H1 (cell line): ENCODE results near the gene POU5F1. TPM values are rescaled to one million over a fixed set of nuclear protein-coding genes. Genes with fewer than 3 reads are reported as not detected.

Experiments used
- CTCF ChIA-PET: fragments of 300-600 bp; sonication (Branson Sonifier 250); formaldehyde crosslinking; loops from one replicate; lab custom pipeline; 2021; ENCODE audit not compliant: partially characterized antibody; lab: Charles Lee
- POLR2A ChIA-PET: fragments of 300-600 bp; sonication (Branson Sonifier 250); formaldehyde crosslinking; loops from one replicate; lab custom pipeline; 2021; ENCODE audit warnings: inconsistent platforms; ENCODE audit not compliant: partially characterized antibody; lab: Charles Lee
- DNase-seq, 2 experiments: peaks; one replicate each; pipeline versions ENCODE4 v3.0.0 to v3.0.0-alpha.2; 2010 to 2022; ENCODE audit warnings: low spot score in 2 of 2, low read depth in 1 of 2, mixed read lengths in 1 of 2
- FAIRE-seq: peaks from 2 replicates; lab custom pipeline; 2011; peaks lifted over from hg19 to GRCh38; lab: Jason Lieb, UNC
- H2AFZ ChIP-seq: 2 replicates; pipeline ENCODE4 v1.8.1; 2012; ENCODE audit warnings: low read length, inconsistent platforms
- H2AK5ac ChIP-seq: 2 replicates; pipeline ENCODE4 v1.6.1; 2013; ENCODE audit warnings: low read depth, low read length
- H2BK120ac ChIP-seq: replicated peaks from 2 replicates; pipeline ENCODE3; 2013; ENCODE audit warnings: low read depth, low read length, inconsistent platforms
- H2BK12ac ChIP-seq: 2 replicates; pipeline ENCODE4 v1.6.1; 2013; ENCODE audit warnings: low read depth, low read length
- H2BK15ac ChIP-seq: 2 replicates; pipeline ENCODE4 v1.6.1; 2013; ENCODE audit warnings: low read length
- H2BK20ac ChIP-seq: 2 replicates; pipeline ENCODE4 v1.6.1; 2013; ENCODE audit warnings: low read length
- H2BK5ac ChIP-seq: 2 replicates; pipeline ENCODE4 v1.6.1; 2013; ENCODE audit warnings: low read depth, low read length
- H3K14ac ChIP-seq: 2 replicates; pipeline ENCODE4 v1.6.1; 2013; ENCODE audit warnings: inconsistent platforms; ENCODE audit not compliant: insufficient read length
- H3K18ac ChIP-seq: 2 replicates; pipeline ENCODE4 v1.6.1; 2013; ENCODE audit warnings: low read length; ENCODE audit errors: extremely low read depth
- H3K23ac ChIP-seq: 2 replicates; pipeline ENCODE4 v1.6.1; 2013; ENCODE audit warnings: inconsistent platforms; ENCODE audit not compliant: insufficient read length
- H3K23me2 ChIP-seq: 2 replicates; pipeline ENCODE4 v1.6.1; 2013; ENCODE audit warnings: low read depth, low read length
- H3K27ac ChIP-seq: 2 replicates; pipeline ENCODE4 v1.6.1; 2011; ENCODE audit warnings: low read depth, low read length, inconsistent platforms
- H3K27me3 ChIP-seq, 4 experiments: replicated peaks in 1 of 4; 1 replicate in 1 of 4; 2 replicates in 3 of 4; pipeline versions ENCODE4 v1.6.1 to v1.8.1; 2011 to 2013; ENCODE audit warnings: low read length in 3 of 4, mild to moderate bottlenecking in 3 of 4, inconsistent platforms in 2 of 4, mixed read lengths in 2 of 4, moderate library complexity in 1 of 4; ENCODE audit not compliant: control insufficient read depth in 3 of 4, insufficient read depth in 3 of 4; ENCODE audit errors: extremely low read depth in 1 of 4
- H3K36me3 ChIP-seq, 4 experiments: 2 replicates each; pipeline versions ENCODE4 v1.6.1 to v1.8.1; 2011 to 2013; ENCODE audit warnings: mild to moderate bottlenecking in 4 of 4, low read length in 3 of 4, moderate library complexity in 2 of 4, control low read depth in 1 of 4, inconsistent platforms in 1 of 4; ENCODE audit not compliant: insufficient read depth in 4 of 4, control insufficient read depth in 2 of 4
- H3K4ac ChIP-seq: replicated peaks from 2 replicates; pipeline ENCODE3; 2013; ENCODE audit warnings: low read length, low read depth, mixed read lengths, inconsistent platforms; ENCODE audit not compliant: insufficient read length
- H3K4me1 ChIP-seq, 4 experiments: replicated peaks in 1 of 4; 1 replicate in 1 of 4; 2 replicates in 3 of 4; pipeline versions ENCODE4 v1.6.1 to v1.8.1; 2011 to 2013; ENCODE audit warnings: low read length in 3 of 4, inconsistent platforms in 2 of 4, mixed read lengths in 1 of 4; ENCODE audit not compliant: insufficient read depth in 4 of 4, control insufficient read depth in 3 of 4
- H3K4me2 ChIP-seq, 2 experiments: 2 replicates each; pipeline versions ENCODE4 v1.6.1 to v1.8.1; 2011 to 2013; ENCODE audit warnings: low read depth in 2 of 2, low read length in 2 of 2, control low read depth in 1 of 2, inconsistent platforms in 1 of 2, mild to moderate bottlenecking in 1 of 2; ENCODE audit not compliant: insufficient read depth in 1 of 2
- H3K4me3 ChIP-seq, 4 experiments: fragments of 200-600, 300-600 bp in 1 of 4; sonication (generic), shearing (Covaris generic), sonication (Bioruptor Twin) in 1 of 4; 2 replicates each; pipeline versions ENCODE4 v1.5.1 to v1.8.1; 2011 to 2016; ENCODE audit warnings: low read length in 4 of 4, low read depth in 3 of 4, control low read depth in 2 of 4, inconsistent platforms in 2 of 4, mild to moderate bottlenecking in 2 of 4, mixed read lengths in 1 of 4, moderate library complexity in 1 of 4; ENCODE audit not compliant: insufficient read depth in 2 of 4; ENCODE audit errors: extremely low read depth in 1 of 4
- H3K56ac ChIP-seq: replicated peaks from 2 replicates; pipeline ENCODE3; 2013; ENCODE audit warnings: low read depth, mild to moderate bottlenecking, mixed read lengths, low read length, inconsistent platforms; ENCODE audit not compliant: insufficient read length
- H3K79me1 ChIP-seq: 2 replicates; pipeline ENCODE4 v1.6.1; 2013; ENCODE audit warnings: low read depth, low read length, control low read depth
- H3K79me2 ChIP-seq, 2 experiments: 2 replicates each; pipeline versions ENCODE4 v1.6.1 to v1.8.1; 2012 to 2013; ENCODE audit warnings: low read length in 2 of 2, mild to moderate bottlenecking in 2 of 2, inconsistent platforms in 1 of 2; ENCODE audit not compliant: insufficient read depth in 2 of 2, control insufficient read depth in 1 of 2
- H3K9ac ChIP-seq, 4 experiments: replicated peaks in 1 of 4; 1 replicate in 1 of 4; 2 replicates in 3 of 4; pipeline versions ENCODE4 v1.6.1 to v1.8.1; 2011 to 2013; ENCODE audit warnings: low read depth in 3 of 4, low read length in 3 of 4, control low read depth in 2 of 4, mild to moderate bottlenecking in 2 of 4, moderate library complexity in 2 of 4, inconsistent platforms in 1 of 4; ENCODE audit errors: extremely low read depth in 1 of 4
- H3K9me3 ChIP-seq, 2 experiments: 2 replicates each; pipeline versions ENCODE4 v1.6.1 to v1.8.1; 2012 to 2013; ENCODE audit warnings: mild to moderate bottlenecking in 2 of 2, moderate library complexity in 2 of 2, control low read depth in 1 of 2, inconsistent platforms in 1 of 2, low read depth in 1 of 2, low read length in 1 of 2, mixed read lengths in 1 of 2; ENCODE audit not compliant: insufficient read depth in 2 of 2
- H4K20me1 ChIP-seq, 2 experiments: replicated peaks in 1 of 2; 2 replicates each; pipeline versions ENCODE3 to v1.8.1; 2011 to 2013; ENCODE audit warnings: inconsistent platforms in 2 of 2, low read length in 2 of 2, mild to moderate bottlenecking in 1 of 2; ENCODE audit not compliant: insufficient read depth in 2 of 2, control insufficient read depth in 1 of 2
- H4K5ac ChIP-seq: 2 replicates; pipeline ENCODE4 v1.6.1; 2013; ENCODE audit warnings: low read length, low read depth, mixed read lengths, inconsistent platforms; ENCODE audit not compliant: insufficient read length
- H4K8ac ChIP-seq: 2 replicates; pipeline ENCODE4 v1.8.0; 2013; ENCODE audit warnings: mild to moderate bottlenecking, moderate library complexity, low read length, inconsistent platforms; ENCODE audit not compliant: insufficient read depth; ENCODE audit errors: extremely low read depth
- H4K91ac ChIP-seq: replicated peaks from 2 replicates; pipeline ENCODE3; 2013; ENCODE audit warnings: low read length, mixed read lengths, inconsistent platforms; ENCODE audit not compliant: insufficient read length
- BACH1 ChIP-seq: IDR thresholded peaks from 2 replicates; pipeline ENCODE4 v1.6.1; 2012; ENCODE audit warnings: low read length, improper control_type of control experiment
- CBX8 ChIP-seq: fragments of 300-800, 300-1000 bp; sonication (generic); IDR thresholded peaks from 2 replicates; pipeline ENCODE4 v1.7.1; 2016; ENCODE audit warnings: low read depth, low read length, borderline replicate concordance
- GTF2F1 ChIP-seq: IDR thresholded peaks from 2 replicates; pipeline ENCODE4 v1.6.1; 2012; ENCODE audit warnings: low read depth, low read length, improper control_type of control experiment, borderline replicate concordance
- HDAC2 ChIP-seq, 2 experiments: fragments of 300-600 bp in 1 of 2; sonication (generic) in 1 of 2; IDR thresholded peaks; 2 replicates each; pipeline ENCODE4 v1.6.1; 2011 to 2012; ENCODE audit warnings: low read depth in 2 of 2, low read length in 2 of 2, mild to moderate bottlenecking in 2 of 2, moderate library complexity in 2 of 2, borderline replicate concordance in 1 of 2, inconsistent platforms in 1 of 2
- MAFK ChIP-seq: IDR thresholded peaks from 2 replicates; pipeline ENCODE4 v1.6.1; 2012; ENCODE audit warnings: low read depth, mild to moderate bottlenecking, improper control_type of control experiment, low read length
- POLR2A ChIP-seq, 2 experiments: IDR thresholded peaks; 1 replicate in 1 of 2; 2 replicates in 1 of 2; pipeline ENCODE4 v1.6.1; 2011; ENCODE audit warnings: low read depth in 2 of 2, low read length in 2 of 2, mild to moderate bottlenecking in 2 of 2; ENCODE audit errors: control extremely low read depth in 1 of 2
- RFX5 ChIP-seq: IDR thresholded peaks from 2 replicates; pipeline ENCODE4 v1.6.1; 2011; ENCODE audit warnings: low read depth, low read length, improper control_type of control experiment, borderline replicate concordance
- SIN3A ChIP-seq, 2 experiments: IDR thresholded peaks in 1 of 2; conservative IDR thresholded peaks in 1 of 2; 2 replicates each; pipeline ENCODE4 v1.6.1; 2011 to 2012; ENCODE audit warnings: low read length in 2 of 2, improper control_type of control experiment in 1 of 2, low read depth in 1 of 2, mild to moderate bottlenecking in 1 of 2
- SIX5 ChIP-seq: IDR thresholded peaks from 2 replicates; pipeline ENCODE4 v1.6.1; 2011; ENCODE audit warnings: mild to moderate bottlenecking, low read depth, low read length
- WGBS, 2 experiments: shearing (Covaris generic) in 1 of 2; methylation state at CpG; one replicate each; pipeline versions ENCODE4 v1.1.6 to v1.1.7; 2013 to 2015; ENCODE audit warnings: low lambda C conversion rate in 2 of 2, mixed read lengths in 2 of 2, inconsistent platforms in 1 of 2, low coverage in 1 of 2, missing lambda C conversion rate in 1 of 2; ENCODE audit not compliant: insufficient replicate concordance in 2 of 2, insufficient coverage in 1 of 2, insufficient read length in 1 of 2; ENCODE audit errors: extremely low coverage in 1 of 2, missing lambda C conversion rate in 1 of 2; 5-methylcytosine and 5-hydroxymethylcytosine counted together
- polyA plus RNA-seq, 7 experiments: library from polyadenylated mRNA; depleted of rRNA in 3 of 7; stranded (reverse) in 5 of 7; unstranded in 2 of 7; fragments of >200 nt in 5 of 7; fragments of 200-250 nt in 2 of 7; gene quantifications; 1 replicate in 5 of 7; 2 replicates in 1 of 7; 4 replicates in 1 of 7; pipeline versions ENCODE4 v1.2.1 to v1.2.3, GENCODE V29; 2011 to 2013; ENCODE audit warnings: missing spikeins in 2 of 7, mixed read lengths in 2 of 7
- total RNA-seq: library from RNA; stranded (reverse); fragmentation: NEBNext Ultra II Directional; extraction: Animal tissue kit (Norgen Biotek cat#: 25700); gene quantifications from 2 replicates; pipeline ENCODE4 v1.2.1, GENCODE V29; 2021

POU5F1 gene
- total and polyA plus RNA-seq, 2 of the 8 experiments (the other 6 are each of a cell fraction or from before 2014, with no cell fraction given) = 2,437 to 2,526 TPM

DNA sequence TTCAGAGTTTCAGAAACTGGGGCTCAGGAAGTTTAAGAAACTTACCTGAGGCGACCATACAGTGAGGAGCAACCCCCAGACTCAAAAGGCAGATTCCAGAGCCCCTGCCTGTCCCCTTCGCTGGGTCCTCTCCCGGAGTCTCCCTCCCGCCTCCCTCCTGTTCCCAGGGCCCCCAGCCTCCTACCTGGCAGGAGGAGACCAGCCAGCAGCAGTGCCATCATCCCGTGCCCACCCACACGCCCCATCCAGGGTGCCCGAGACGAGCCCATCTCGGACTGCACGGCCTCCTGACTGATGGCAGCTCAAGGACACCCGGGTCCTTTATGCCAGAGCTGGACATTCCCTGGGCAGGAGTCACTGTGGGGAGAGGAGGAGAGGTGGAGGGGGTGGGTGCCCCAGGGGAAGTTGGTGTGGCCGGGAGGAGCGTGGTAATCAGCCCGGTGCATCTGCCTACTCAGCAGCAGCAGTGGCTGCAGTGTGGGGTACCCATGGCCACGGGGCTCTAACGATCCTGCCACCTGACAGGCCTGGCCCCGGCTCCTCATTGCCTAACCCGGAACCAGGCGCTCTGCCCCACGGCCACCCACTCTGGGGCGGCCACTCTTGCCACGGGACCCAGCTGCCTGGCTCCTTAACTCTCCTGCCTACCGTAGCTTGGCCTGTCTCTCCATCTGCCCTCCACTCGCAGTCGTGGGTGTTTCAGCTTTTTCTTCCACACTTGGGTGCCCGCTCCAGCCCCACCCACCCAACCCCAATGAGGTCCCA, 50.1 kb downstream of the POU5F1 start, which contains the start of gene CDSN:
TSS of gene CDSN (minus strand) at position 296 of the 765 bp plus-strand sequence. CDS start at position 269, 27 bp downstream.
- no peak within 1 kb of the TSS for H2BK20ac ChIP-seq

More for the DNA sequence above, 50.1 kb downstream of the POU5F1 start, which contains the start of gene CDSN:
- Histone ChIP-seq H3K79me1 (no peaks in the 10 kb centered on the region), H3K27ac (no peak within 1 kb of the TSS), H3K18ac (no peak within 1 kb of the TSS), H3K9me3 (no peaks in the 10 kb centered on the region), H3K79me2 (no peaks in the 10 kb centered on the region), H4K8ac (no peak within 1 kb of the TSS), H3K4ac (no peak within 1 kb of the TSS), H2BK120ac (no peak within 1 kb of the TSS), H3K23ac (no peak within 1 kb of the TSS), H3K4me3 (no peak within 1 kb of the TSS), H3K23me2 (no peaks in the 10 kb centered on the region), H4K5ac (no peak within 1 kb of the TSS), H3K14ac (no peak within 1 kb of the TSS), H4K91ac (no peak within 1 kb of the TSS), H2AK5ac (no peak within 1 kb of the TSS), H3K4me2 (no peak within 1 kb of the TSS), H4K20me1 (no peaks in the 10 kb centered on the region), H3K9ac (no peak within 1 kb of the TSS), H3K27me3 (no peaks in the 10 kb centered on the region; a peak in 1 of 7 replicates), H3K4me1 (peaks cover 0 to 5% (median 0%) of the 10 kb centered on the region in 4 experiments; a peak in 2 of 7 replicates), H3K36me3 (no peaks in the 10 kb centered on the region), H2BK12ac (no peak within 1 kb of the TSS), H2AFZ (no peak within 1 kb of the TSS), H2BK5ac (no peak within 1 kb of the TSS), H2BK15ac (no peak within 1 kb of the TSS), H3K56ac (no peak within 1 kb of the TSS)
- 90% methylated on average over 19 of the region's 26 CpGs; no CpG with 5 or more reads in 1 of the 2 experiments for WGBS, 2 experiments
- POLR2A ChIA-PET = interaction anchor here (0.6 to 68.5 kb wide), 2 partner anchors 48 to 69 kb away, joined by 4 to 2251 read pairs; partner anchors contain the start of genes CCHCR1, POU5F1, PSORS1C2 and TCF19
- CTCF ChIA-PET = interaction anchor here (0.6 to 10.6 kb wide), 8 partner anchors 9 to 393 kb away, joined by 3 to 187 read pairs (median 4); no protein-coding TSS in a partner anchor
- TF ChIP-seq GTF2F1 (no peak), HDAC2 (IDR thresholded peaks at IDR 0.05; ENCODE audit: borderline replicate concordance in 1 of 2, low read depth in 2 of 2, low read length in 2 of 2) (no peak), BACH1 (no peak), RFX5 (no peak), CBX8 (no peak), MAFK (no peak), POLR2A (IDR thresholded peaks at IDR 0.05; ENCODE audit: control extremely low read depth in 1 of 2, low read depth in 2 of 2, low read length in 2 of 2) (no peak), SIX5 (no peak), SIN3A (conservative IDR thresholded peaks at IDR 0.05 in 1 of 2, IDR thresholded peaks at IDR 0.05 in 1 of 2; ENCODE audit: low read depth in 1 of 2, low read length in 2 of 2) (no peak)
- no peak for DNase-seq
- FAIRE-seq = no peak
